ENCODE measurements around the gene ETV3.
A peak's percentile ranks its signal among the peaks of the same experiment; 100 is the strongest.

GRCh38 chr1:157156058-157156541, 17.9 kb upstream of the ETV3 start:
- peak; percentile 97 for TF ChIP-seq CTCF (IDR thresholded peaks at IDR 0.05)
- TF ChIP-seq POLR2AphosphoS5 (IDR thresholded peaks at IDR 0.05; ENCODE audit: low read depth, low read length) = no peak
- no peak for TF ChIP-seq REST (IDR thresholded peaks at IDR 0.05; ENCODE audit: insufficient read depth in 1 of 2, low read depth in 2 of 2, low read length in 1 of 2)
- TF ChIP-seq SIN3A (IDR thresholded peaks at IDR 0.05; ENCODE audit: borderline replicate concordance, insufficient read depth, low read depth, low read length) = no peak
- no peak for TF ChIP-seq TCF7L2 (IDR thresholded peaks at IDR 0.05; ENCODE audit: low read depth, low read length)

All from Panc1 (cell line).